Gastrocnemius medialis (tissue), 4 donors: ENCODE results near the gene SLC35A1.

Source experiments
- CTCF ChIP-seq, 5 experiments: fragments of 450-650 bp in 3 of 5; fragments of 200-600 bp in 2 of 5; sonication (generic) in 2 of 5; IDR thresholded peaks in 4 of 5; conservative IDR thresholded peaks in 1 of 5; 1 replicate in 4 of 5; 2 replicates in 1 of 5; pipeline ENCODE4 v1.5.1; 2016 to 2019; ENCODE audit warnings: antibody characterized with exemption in 5 of 5, mild to moderate bottlenecking in 3 of 5, moderate library complexity in 3 of 5
- POLR2A ChIP-seq, 2 donors: fragments of 450-650 bp; IDR thresholded peaks; one replicate each; pipeline ENCODE4 v1.6.1; 2017; ENCODE audit warnings: antibody characterized with exemption in 2 of 2, mild to moderate bottlenecking in 2 of 2, moderate library complexity in 2 of 2

GRCh38 chr6:87541041-87541440 lies 68.3 kb downstream of the SLC35A1 start:
- no peak for TF ChIP-seq POLR2A (IDR thresholded peaks at IDR 0.05)
- TF ChIP-seq CTCF (IDR thresholded peaks at IDR 0.05 in 4 of 5, conservative IDR thresholded peaks at IDR 0.05 in 1 of 5): no peak
